ENCODE data around the gene PTS. TPM values are rescaled to one million over a fixed set of nuclear protein-coding genes. Genes with fewer than 3 reads are reported as not detected.
A peak's percentile ranks its signal among the peaks of the same experiment; 100 is the strongest.

PTS gene
- total RNA-seq, 1 donor: 52.2 TPM

DNA sequence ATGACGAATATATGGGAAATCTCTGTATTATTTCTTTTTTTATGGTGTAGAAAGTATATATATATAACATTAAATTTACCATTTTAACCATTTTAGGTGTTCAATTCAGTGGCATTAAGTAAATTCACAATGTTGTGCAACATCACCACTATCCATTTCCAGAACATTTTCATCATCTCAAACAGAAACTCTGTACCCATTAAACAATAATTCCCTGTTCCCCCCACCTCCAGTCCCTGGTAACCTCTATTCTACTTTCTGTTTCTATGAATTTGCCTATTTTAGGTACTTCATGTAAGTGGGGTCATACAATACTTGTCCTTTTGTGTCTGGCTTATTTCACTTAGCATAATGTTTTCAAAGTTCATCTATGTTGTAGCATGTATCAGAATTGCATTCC lies 15.3 kb upstream of the PTS start:
- H3K4me3 ChIP-seq (ENCODE audit: low read depth, low read length): no peak overlapping the region
- DNase-seq (ENCODE audit: low read depth): no peak
- no peak for TF ChIP-seq CTCF (IDR thresholded peaks at IDR 0.05; ENCODE audit: insufficient read depth, low read length)

- no peak overlapping the region for H3K4me3 ChIP-seq (ENCODE audit: low read depth, low read length)
- no peak for DNase-seq (ENCODE audit: low read depth)
- TF ChIP-seq CTCF (IDR thresholded peaks at IDR 0.05; ENCODE audit: insufficient read depth, low read length): no peak
Measured at GRCh38 chr11:112211536-112211935, 14.7 kb upstream of the PTS start.

- DNase-seq (ENCODE audit: low read depth): no peak
- no peak for TF ChIP-seq CTCF (IDR thresholded peaks at IDR 0.05; ENCODE audit: insufficient read depth, low read length)
- H3K4me3 ChIP-seq (ENCODE audit: low read depth, low read length): no peak overlapping the region
Measured at GRCh38 chr11:112212290-112212689, 13.9 kb upstream of the PTS start.

DNA sequence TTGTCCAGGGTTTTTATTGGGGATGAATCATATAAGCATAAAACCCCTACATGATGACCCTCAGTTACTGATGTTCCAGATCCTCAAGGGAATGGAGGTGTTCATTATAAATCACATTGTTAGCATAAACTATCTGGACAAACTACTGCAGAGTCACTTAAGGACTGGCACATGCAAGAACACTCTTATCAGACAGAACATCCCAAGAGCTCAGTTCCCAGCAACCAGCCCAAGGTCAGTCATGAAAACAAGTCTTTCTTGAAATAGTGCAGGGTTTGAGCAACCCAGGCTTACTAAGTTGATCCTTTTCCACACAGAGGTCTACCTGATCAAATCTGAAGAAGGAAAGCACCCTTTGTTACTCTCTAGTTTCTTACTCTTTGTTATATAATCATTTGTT lies 13.5 kb upstream of the PTS start:
- no peak overlapping the region for H3K4me3 ChIP-seq (ENCODE audit: low read depth, low read length)
- DNase-seq (ENCODE audit: low read depth): no peak

GRCh38 chr11:112213753-112214152 lies 12.5 kb upstream of the PTS start:
- TF ChIP-seq CTCF (IDR thresholded peaks at IDR 0.05; ENCODE audit: insufficient read depth, low read length): no peak
- H3K4me3 ChIP-seq (ENCODE audit: low read depth, low read length): no peak overlapping the region
- DNase-seq (ENCODE audit: low read depth): peak; percentile 52

More for the DNA sequence above, 13.5 kb upstream of the PTS start:
- no peak for TF ChIP-seq CTCF (IDR thresholded peaks at IDR 0.05; ENCODE audit: insufficient read depth, low read length)

GRCh38 chr11:112215621-112216020 lies 10.6 kb upstream of the PTS start:
- no peak for DNase-seq (ENCODE audit: low read depth)
- H3K4me3 ChIP-seq (ENCODE audit: low read depth, low read length): no peak overlapping the region
- no peak for TF ChIP-seq CTCF (IDR thresholded peaks at IDR 0.05; ENCODE audit: insufficient read depth, low read length)

- TF ChIP-seq CTCF (IDR thresholded peaks at IDR 0.05; ENCODE audit: insufficient read depth, low read length): no peak
- peak; percentile 53 for DNase-seq (ENCODE audit: low read depth)
- H3K4me3 ChIP-seq (ENCODE audit: low read depth, low read length): no peak overlapping the region
Measured at GRCh38 chr11:112216561-112217105, 9.6 kb upstream of the PTS start.

Measured in fibroblast of the aortic adventitia (primary cell).